ENCODE results near the gene SLC35B1.
"Not testable (repeated sequence)": the region's sequence is repeated elsewhere in the genome, so short reads cannot be mapped to it uniquely, and the experiment has no call there.

The SLC35B1 gene

GRCh38 chr17:49699966-49700575, 7.7 kb downstream of the SLC35B1 start:
- no peak for DNase-seq (ENCODE audit: low read depth)

- no peak for DNase-seq (ENCODE audit: low read depth)
Measured at GRCh38 chr17:49698005-49698404, 9.8 kb downstream of the SLC35B1 start.

- DNase-seq (ENCODE audit: low read depth), result no peak
Measured at GRCh38 chr17:49696233-49696761, 11.5 kb downstream of the SLC35B1 start.

GRCh38 chr17:49695698-49696232, 12.0 kb downstream of the SLC35B1 start:
- DNase-seq (ENCODE audit: low read depth), result no peak

GRCh38 chr17:49694847-49695697, 12.7 kb downstream of the SLC35B1 start:
- DNase-seq (ENCODE audit: low read depth), result peak; percentile 58

GRCh38 chr17:49692751-49693150, 15.0 kb downstream of the SLC35B1 start:
- DNase-seq (ENCODE audit: low read depth), result no peak

- no peak for DNase-seq (ENCODE audit: low read depth)
Measured at GRCh38 chr17:49691677-49692191, 16.0 kb downstream of the SLC35B1 start.

GRCh38 chr17:49691086-49691676, 16.6 kb downstream of the SLC35B1 start:
- no peak for DNase-seq (ENCODE audit: low read depth)

GRCh38 chr17:49690256-49690655, 17.5 kb downstream of the SLC35B1 start:
- no peak for DNase-seq (ENCODE audit: low read depth)

GRCh38 chr17:49688848-49689247, 18.9 kb downstream of the SLC35B1 start:
- no peak for DNase-seq (ENCODE audit: low read depth)

GRCh38 chr17:49687878-49688491, 19.8 kb downstream of the SLC35B1 start:
- DNase-seq (ENCODE audit: low read depth), result no peak

- no peak for DNase-seq (ENCODE audit: low read depth)
Measured at GRCh38 chr17:49681106-49681979, 26.4 kb downstream of the SLC35B1 start.

- no peak for DNase-seq (ENCODE audit: low read depth)
Measured at GRCh38 chr17:49680314-49680713, 27.4 kb downstream of the SLC35B1 start.

- DNase-seq (ENCODE audit: low read depth), result peak; percentile 99
Measured at GRCh38 chr17:49677933-49678847, 29.6 kb downstream of the SLC35B1 start, which contains the start of gene SPOP. TSS of gene SPOP (minus strand) at chr17:49678097. CDS start at chr17:49622810, 55,287 bp downstream.

GRCh38 chr17:49677134-49677932, 30.4 kb downstream of the SLC35B1 start:
- peak; percentile 96 for DNase-seq (ENCODE audit: low read depth)

GRCh38 chr17:49676276-49676868, 31.4 kb downstream of the SLC35B1 start:
- DNase-seq (ENCODE audit: low read depth), result peak; percentile 8

- DNase-seq (ENCODE audit: low read depth), result no peak
Measured at GRCh38 chr17:49674507-49674906, 33.3 kb downstream of the SLC35B1 start.

GRCh38 chr17:49673679-49674078, 34.1 kb downstream of the SLC35B1 start:
- not testable (repeated sequence) for DNase-seq (ENCODE audit: low read depth)
